Right lobe of liver (tissue), 4 donors: ENCODE measurements around the gene UTP14A.

Experiments
- CTCF ChIP-seq, 4 donors: fragments of 200-600 bp in 3 of 4; fragments of 450-650 bp in 1 of 4; IDR thresholded peaks; one replicate each; pipeline versions ENCODE4 v1.5.1 to v1.8.0; 2016 to 2022; ENCODE audit warnings: antibody characterized with exemption in 4 of 4, mild to moderate bottlenecking in 2 of 4
- POLR2A ChIP-seq: fragments of 450-650 bp; IDR thresholded peaks from one replicate; pipeline ENCODE4 v1.6.1; 2017; ENCODE audit warnings: antibody characterized with exemption, mild to moderate bottlenecking
- donor health status: DM: no; HTN: no; CAD: no.
- donor health status: DM: no; HTN: no; CAD: no.
- donor health status: DM: no; HTN: yes; CAD: no.

DNA sequence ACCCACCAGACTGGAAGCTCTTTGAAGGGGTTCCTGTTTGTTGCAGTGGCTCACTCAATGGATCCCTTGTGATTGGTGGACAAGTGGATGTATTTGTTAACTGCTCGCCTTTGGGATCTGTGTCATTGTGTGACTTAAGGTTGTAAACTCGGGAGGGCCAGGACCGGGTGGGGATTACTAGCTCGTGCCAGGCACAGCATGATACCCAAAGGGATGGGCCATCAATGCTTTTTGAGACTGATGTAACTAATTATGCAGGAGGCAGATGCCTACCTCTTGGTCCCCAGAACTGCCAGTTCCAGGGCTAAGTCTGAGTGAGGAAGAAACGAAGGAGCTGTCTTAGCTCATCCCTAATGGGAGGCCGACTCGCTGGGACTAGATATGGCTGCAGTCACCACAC, 27.7 kb downstream of the UTP14A start:
- TF ChIP-seq CTCF (IDR thresholded peaks at IDR 0.05) (no peak), POLR2A (no peak)
